ENCODE measurements around the gene CDK19. TPM values are rescaled to one million over a fixed set of nuclear protein-coding genes. Genes with fewer than 3 reads are reported as not detected.
A peak's percentile ranks its signal among the peaks of the same experiment; 100 is the strongest.

Gene CDK19
- total RNA-seq, 3 donors from 2014 or later (not counting 1 experiment from before 2014, with no cell fraction given), result 21.2 to 30.8 (median 25.9) TPM

GRCh38 chr6:110699780-110700179 lies 115.5 kb downstream of the CDK19 start:
- H3K4me1 Mint-ChIP-seq, result peaks cover 14 to 18% of the 10 kb centered on the region in 2 donors
- no peaks in the 10 kb centered on the region for H3K4me1 ChIP-seq (ENCODE audit: control insufficient read depth, insufficient read depth, low read length)
- intact Hi-C loops (cut with micrococcal nuclease), result no loop called here
- H3K9me3 ChIP-seq (ENCODE audit: control insufficient read depth, insufficient read depth, low read length), result no peaks in the 10 kb centered on the region
- H3K9me3 Mint-ChIP-seq, result no peaks in the 10 kb centered on the region
- H3K36me3 Mint-ChIP-seq, result no peaks in the 10 kb centered on the region
- TF ChIP-seq CTCF (IDR thresholded peaks at IDR 0.05), result no peak
- H3K27ac ChIP-seq (ENCODE audit: low read length), result no peak overlapping the region
- DNase-seq (no peak), ATAC-seq (no peak)
- 92% methylated on average over 3 of the region's 3 CpGs for WGBS (ENCODE audit: insufficient coverage)
- no peaks in the 10 kb centered on the region for H3K36me3 ChIP-seq (ENCODE audit: control insufficient read depth, insufficient read depth, low read length)
- no peak overlapping the region for H3K4me3 Mint-ChIP-seq
- no peaks in the 10 kb centered on the region for H3K27me3 ChIP-seq (ENCODE audit: control insufficient read depth, insufficient read depth, low read length)
- H3K27ac Mint-ChIP-seq, result peak overlapping the region in 1 of 2 donors; percentile 31
- no peak overlapping the region for H3K4me3 ChIP-seq (ENCODE audit: low read length)
- H3K27me3 Mint-ChIP-seq (ENCODE audit: low read depth in 2 of 2), result no peaks in the 10 kb centered on the region

- Histone ChIP-seq H3K4me1 (ENCODE audit: control insufficient read depth, insufficient read depth, low read length) (peaks cover 8% of the 10 kb centered on the region), H3K27me3 (ENCODE audit: control insufficient read depth, insufficient read depth, low read length) (no peaks in the 10 kb centered on the region), H3K27ac (ENCODE audit: low read length) (no peak overlapping the region), H3K4me3 (ENCODE audit: low read length) (no peak overlapping the region), H3K36me3 (ENCODE audit: control insufficient read depth, insufficient read depth, low read length) (no peaks in the 10 kb centered on the region), H3K9me3 (ENCODE audit: control insufficient read depth, insufficient read depth, low read length) (no peaks in the 10 kb centered on the region)
- intact Hi-C loops (cut with micrococcal nuclease), result no loop called here
- Mint-ChIP-seq H3K4me1 (peaks cover 21 to 25% of the 10 kb centered on the region in 2 donors), H3K36me3 (no peaks in the 10 kb centered on the region), H3K4me3 (no peak overlapping the region), H3K9me3 (no peaks in the 10 kb centered on the region), H3K27ac (no peak overlapping the region), H3K27me3 (ENCODE audit: low read depth in 2 of 2) (no peaks in the 10 kb centered on the region)
- TF ChIP-seq CTCF (IDR thresholded peaks at IDR 0.05), result no peak
- ATAC-seq (no peak), DNase-seq (no peak)
Observed at GRCh38 chr6:110693994-110694393, 121.3 kb downstream of the CDK19 start.

- H3K27me3 ChIP-seq (ENCODE audit: control insufficient read depth, insufficient read depth, low read length), result no peaks in the 10 kb centered on the region
- ATAC-seq (no peak), DNase-seq (no peak)
- Mint-ChIP-seq H3K4me1 (peaks cover 26 to 32% of the 10 kb centered on the region in 2 donors), H3K36me3 (no peaks in the 10 kb centered on the region), H3K9me3 (no peaks in the 10 kb centered on the region), H3K27ac (no peak overlapping the region), H3K27me3 (ENCODE audit: low read depth in 2 of 2) (no peaks in the 10 kb centered on the region), H3K4me3 (no peak overlapping the region)
- H3K4me3 ChIP-seq (ENCODE audit: low read length), result no peak overlapping the region
- no peak overlapping the region for H3K27ac ChIP-seq (ENCODE audit: low read length)
- H3K36me3 ChIP-seq (ENCODE audit: control insufficient read depth, insufficient read depth, low read length), result no peaks in the 10 kb centered on the region
- H3K4me1 ChIP-seq (ENCODE audit: control insufficient read depth, insufficient read depth, low read length), result peaks cover 15% of the 10 kb centered on the region
- no peaks in the 10 kb centered on the region for H3K9me3 ChIP-seq (ENCODE audit: control insufficient read depth, insufficient read depth, low read length)
- intact Hi-C loops (cut with micrococcal nuclease), result no loop called here
- no peak for TF ChIP-seq CTCF (IDR thresholded peaks at IDR 0.05)
- 100% methylated on average over 3 of the region's 3 CpGs for WGBS (ENCODE audit: insufficient coverage)
Observed at GRCh38 chr6:110693296-110693695, 122.0 kb downstream of the CDK19 start.

- H3K27me3 Mint-ChIP-seq (ENCODE audit: low read depth in 2 of 2), result no peaks in the 10 kb centered on the region
- H3K4me3 Mint-ChIP-seq, result no peak overlapping the region
- TF ChIP-seq CTCF (IDR thresholded peaks at IDR 0.05), result no peak
- intact Hi-C loops (cut with micrococcal nuclease), result no loop called here
- no peak for DNase-seq
- H3K36me3 ChIP-seq (ENCODE audit: control insufficient read depth, insufficient read depth, low read length), result no peaks in the 10 kb centered on the region
- H3K27me3 ChIP-seq (ENCODE audit: control insufficient read depth, insufficient read depth, low read length), result no peaks in the 10 kb centered on the region
- no peaks in the 10 kb centered on the region for H3K36me3 Mint-ChIP-seq
- no peak for ATAC-seq
- 94% methylated on average over 4 of the region's 5 CpGs for WGBS (ENCODE audit: insufficient coverage)
- no peak overlapping the region for H3K27ac ChIP-seq (ENCODE audit: low read length)
- H3K9me3 ChIP-seq (ENCODE audit: control insufficient read depth, insufficient read depth, low read length), result no peaks in the 10 kb centered on the region
- H3K9me3 Mint-ChIP-seq, result no peaks in the 10 kb centered on the region
- peaks cover 28% of the 10 kb centered on the region for H3K4me1 ChIP-seq (ENCODE audit: control insufficient read depth, insufficient read depth, low read length)
- H3K4me3 ChIP-seq (ENCODE audit: low read length), result no peak overlapping the region
- H3K27ac Mint-ChIP-seq, result peak overlapping the region in 1 of 2 donors; percentile 31
- H3K4me1 Mint-ChIP-seq, result peaks cover 30 to 37% of the 10 kb centered on the region in 2 donors
Observed at GRCh38 chr6:110690916-110691315, 124.4 kb downstream of the CDK19 start.

All from natural killer cell (primary cell).